ENCODE results near the gene NRBF2. TPM values are rescaled to one million over a fixed set of nuclear protein-coding genes. Genes with fewer than 3 reads are reported as not detected.

NRBF2 gene
- total RNA-seq, 1 donor from 2014 or later: 22.1 TPM

GRCh38 chr10:63105225-63106110, 27.7 kb upstream of the NRBF2 start:
- no peak for TF ChIP-seq CTCF (conservative IDR thresholded peaks at IDR 0.05)
- Mint-ChIP-seq H3K27me3 (no peaks in the 10 kb centered on the region), H3K9me3 (peaks cover 3% of the 10 kb centered on the region), H3K4me1 (ENCODE audit: unreplicated experiment) (peaks cover 5% of the 10 kb centered on the region), H3K36me3 (no peaks in the 10 kb centered on the region), H3K4me3 (no peak overlapping the region), H3K27ac (no peak overlapping the region)
- DNase-seq (ENCODE audit: extremely low spot score, unreplicated experiment): no peak

GRCh38 chr10:63106111-63106755, 26.9 kb upstream of the NRBF2 start:
- Mint-ChIP-seq H3K27ac (peak overlapping the region; percentile 65), H3K4me1 (ENCODE audit: unreplicated experiment) (peaks cover 5% of the 10 kb centered on the region), H3K27me3 (no peaks in the 10 kb centered on the region), H3K36me3 (no peaks in the 10 kb centered on the region), H3K4me3 (peak overlapping the region; percentile 7), H3K9me3 (no peaks in the 10 kb centered on the region)
- no peak for DNase-seq (ENCODE audit: extremely low spot score, unreplicated experiment)
- TF ChIP-seq CTCF (conservative IDR thresholded peaks at IDR 0.05): no peak

GRCh38 chr10:63107943-63108437, 25.1 kb upstream of the NRBF2 start:
- TF ChIP-seq CTCF (conservative IDR thresholded peaks at IDR 0.05): no peak
- H3K36me3 Mint-ChIP-seq: no peaks in the 10 kb centered on the region
- H3K4me3 Mint-ChIP-seq: no peak overlapping the region
- H3K9me3 Mint-ChIP-seq: no peaks in the 10 kb centered on the region
- H3K27me3 Mint-ChIP-seq: no peaks in the 10 kb centered on the region
- peaks cover 5% of the 10 kb centered on the region for H3K4me1 Mint-ChIP-seq (ENCODE audit: unreplicated experiment)
- no peak for DNase-seq (ENCODE audit: extremely low spot score, unreplicated experiment)
- no peak overlapping the region for H3K27ac Mint-ChIP-seq

GRCh38 chr10:63110940-63111339, 22.2 kb upstream of the NRBF2 start:
- H3K27me3 Mint-ChIP-seq: no peaks in the 10 kb centered on the region
- no peak overlapping the region for H3K4me3 Mint-ChIP-seq
- peaks cover 4% of the 10 kb centered on the region for H3K9me3 Mint-ChIP-seq

More at GRCh38 chr10:63110940-63111339, 22.2 kb upstream of the NRBF2 start:
- DNase-seq (ENCODE audit: extremely low spot score, unreplicated experiment): no peak
- H3K36me3 Mint-ChIP-seq: no peaks in the 10 kb centered on the region
- no peak overlapping the region for H3K27ac Mint-ChIP-seq
- peaks cover 9% of the 10 kb centered on the region for H3K4me1 Mint-ChIP-seq (ENCODE audit: unreplicated experiment)
- TF ChIP-seq CTCF (conservative IDR thresholded peaks at IDR 0.05): no peak

Data from type B pancreatic cell (in vitro differentiated cells).